H1 (cell line): Measurements from ENCODE around the gene KNCN. TPM values are rescaled to one million over a fixed set of nuclear protein-coding genes. Genes with fewer than 3 reads are reported as not detected.

Source experiments
- CTCF ChIA-PET: fragments of 300-600 bp; sonication (Branson Sonifier 250); formaldehyde crosslinking; loops from one replicate; lab custom pipeline; 2021; ENCODE audit not compliant: partially characterized antibody; lab: Charles Lee
- POLR2A ChIA-PET: fragments of 300-600 bp; sonication (Branson Sonifier 250); formaldehyde crosslinking; loops from one replicate; lab custom pipeline; 2021; ENCODE audit warnings: inconsistent platforms; ENCODE audit not compliant: partially characterized antibody; lab: Charles Lee
- DNase-seq, 2 experiments: peaks; one replicate each; pipeline versions ENCODE4 v3.0.0 to v3.0.0-alpha.2; 2010 to 2022; ENCODE audit warnings: low spot score in 2 of 2, low read depth in 1 of 2, mixed read lengths in 1 of 2
- FAIRE-seq: peaks from 2 replicates; lab custom pipeline; 2011; peaks lifted over from hg19 to GRCh38; lab: Jason Lieb, UNC
- H2AFZ ChIP-seq: 2 replicates; pipeline ENCODE4 v1.8.1; 2012; ENCODE audit warnings: low read length, inconsistent platforms
- H2AK5ac ChIP-seq: 2 replicates; pipeline ENCODE4 v1.6.1; 2013; ENCODE audit warnings: low read depth, low read length
- H2BK120ac ChIP-seq: replicated peaks from 2 replicates; pipeline ENCODE3; 2013; ENCODE audit warnings: low read depth, low read length, inconsistent platforms
- H2BK12ac ChIP-seq: 2 replicates; pipeline ENCODE4 v1.6.1; 2013; ENCODE audit warnings: low read depth, low read length
- H2BK15ac ChIP-seq: 2 replicates; pipeline ENCODE4 v1.6.1; 2013; ENCODE audit warnings: low read length
- H2BK20ac ChIP-seq: 2 replicates; pipeline ENCODE4 v1.6.1; 2013; ENCODE audit warnings: low read length
- H2BK5ac ChIP-seq: 2 replicates; pipeline ENCODE4 v1.6.1; 2013; ENCODE audit warnings: low read depth, low read length
- H3K14ac ChIP-seq: 2 replicates; pipeline ENCODE4 v1.6.1; 2013; ENCODE audit warnings: inconsistent platforms; ENCODE audit not compliant: insufficient read length
- H3K18ac ChIP-seq: 2 replicates; pipeline ENCODE4 v1.6.1; 2013; ENCODE audit warnings: low read length; ENCODE audit errors: extremely low read depth
- H3K23ac ChIP-seq: 2 replicates; pipeline ENCODE4 v1.6.1; 2013; ENCODE audit warnings: inconsistent platforms; ENCODE audit not compliant: insufficient read length
- H3K23me2 ChIP-seq: 2 replicates; pipeline ENCODE4 v1.6.1; 2013; ENCODE audit warnings: low read depth, low read length
- H3K27ac ChIP-seq: 2 replicates; pipeline ENCODE4 v1.6.1; 2011; ENCODE audit warnings: low read depth, low read length, inconsistent platforms
- H3K27me3 ChIP-seq, 4 experiments: replicated peaks in 1 of 4; 1 replicate in 1 of 4; 2 replicates in 3 of 4; pipeline versions ENCODE4 v1.6.1 to v1.8.1; 2011 to 2013; ENCODE audit warnings: low read length in 3 of 4, mild to moderate bottlenecking in 3 of 4, inconsistent platforms in 2 of 4, mixed read lengths in 2 of 4, moderate library complexity in 1 of 4; ENCODE audit not compliant: control insufficient read depth in 3 of 4, insufficient read depth in 3 of 4; ENCODE audit errors: extremely low read depth in 1 of 4
- H3K36me3 ChIP-seq, 4 experiments: 2 replicates each; pipeline versions ENCODE4 v1.6.1 to v1.8.1; 2011 to 2013; ENCODE audit warnings: mild to moderate bottlenecking in 4 of 4, low read length in 3 of 4, moderate library complexity in 2 of 4, control low read depth in 1 of 4, inconsistent platforms in 1 of 4; ENCODE audit not compliant: insufficient read depth in 4 of 4, control insufficient read depth in 2 of 4
- H3K4ac ChIP-seq: replicated peaks from 2 replicates; pipeline ENCODE3; 2013; ENCODE audit warnings: low read length, low read depth, mixed read lengths, inconsistent platforms; ENCODE audit not compliant: insufficient read length
- H3K4me1 ChIP-seq, 4 experiments: replicated peaks in 1 of 4; 1 replicate in 1 of 4; 2 replicates in 3 of 4; pipeline versions ENCODE4 v1.6.1 to v1.8.1; 2011 to 2013; ENCODE audit warnings: low read length in 3 of 4, inconsistent platforms in 2 of 4, mixed read lengths in 1 of 4; ENCODE audit not compliant: insufficient read depth in 4 of 4, control insufficient read depth in 3 of 4
- H3K4me2 ChIP-seq, 2 experiments: 2 replicates each; pipeline versions ENCODE4 v1.6.1 to v1.8.1; 2011 to 2013; ENCODE audit warnings: low read depth in 2 of 2, low read length in 2 of 2, control low read depth in 1 of 2, inconsistent platforms in 1 of 2, mild to moderate bottlenecking in 1 of 2; ENCODE audit not compliant: insufficient read depth in 1 of 2
- H3K4me3 ChIP-seq, 4 experiments: fragments of 200-600, 300-600 bp in 1 of 4; sonication (generic), shearing (Covaris generic), sonication (Bioruptor Twin) in 1 of 4; 2 replicates each; pipeline versions ENCODE4 v1.5.1 to v1.8.1; 2011 to 2016; ENCODE audit warnings: low read length in 4 of 4, low read depth in 3 of 4, control low read depth in 2 of 4, inconsistent platforms in 2 of 4, mild to moderate bottlenecking in 2 of 4, mixed read lengths in 1 of 4, moderate library complexity in 1 of 4; ENCODE audit not compliant: insufficient read depth in 2 of 4; ENCODE audit errors: extremely low read depth in 1 of 4
- H3K56ac ChIP-seq: replicated peaks from 2 replicates; pipeline ENCODE3; 2013; ENCODE audit warnings: low read depth, mild to moderate bottlenecking, mixed read lengths, low read length, inconsistent platforms; ENCODE audit not compliant: insufficient read length
- H3K79me1 ChIP-seq: 2 replicates; pipeline ENCODE4 v1.6.1; 2013; ENCODE audit warnings: low read depth, low read length, control low read depth
- H3K79me2 ChIP-seq, 2 experiments: 2 replicates each; pipeline versions ENCODE4 v1.6.1 to v1.8.1; 2012 to 2013; ENCODE audit warnings: low read length in 2 of 2, mild to moderate bottlenecking in 2 of 2, inconsistent platforms in 1 of 2; ENCODE audit not compliant: insufficient read depth in 2 of 2, control insufficient read depth in 1 of 2
- H3K9ac ChIP-seq, 4 experiments: replicated peaks in 1 of 4; 1 replicate in 1 of 4; 2 replicates in 3 of 4; pipeline versions ENCODE4 v1.6.1 to v1.8.1; 2011 to 2013; ENCODE audit warnings: low read depth in 3 of 4, low read length in 3 of 4, control low read depth in 2 of 4, mild to moderate bottlenecking in 2 of 4, moderate library complexity in 2 of 4, inconsistent platforms in 1 of 4; ENCODE audit errors: extremely low read depth in 1 of 4
- H3K9me3 ChIP-seq, 2 experiments: 2 replicates each; pipeline versions ENCODE4 v1.6.1 to v1.8.1; 2012 to 2013; ENCODE audit warnings: mild to moderate bottlenecking in 2 of 2, moderate library complexity in 2 of 2, control low read depth in 1 of 2, inconsistent platforms in 1 of 2, low read depth in 1 of 2, low read length in 1 of 2, mixed read lengths in 1 of 2; ENCODE audit not compliant: insufficient read depth in 2 of 2
- H4K20me1 ChIP-seq, 2 experiments: replicated peaks in 1 of 2; 2 replicates each; pipeline versions ENCODE3 to v1.8.1; 2011 to 2013; ENCODE audit warnings: inconsistent platforms in 2 of 2, low read length in 2 of 2, mild to moderate bottlenecking in 1 of 2; ENCODE audit not compliant: insufficient read depth in 2 of 2, control insufficient read depth in 1 of 2
- H4K5ac ChIP-seq: 2 replicates; pipeline ENCODE4 v1.6.1; 2013; ENCODE audit warnings: low read length, low read depth, mixed read lengths, inconsistent platforms; ENCODE audit not compliant: insufficient read length
- H4K8ac ChIP-seq: 2 replicates; pipeline ENCODE4 v1.8.0; 2013; ENCODE audit warnings: mild to moderate bottlenecking, moderate library complexity, low read length, inconsistent platforms; ENCODE audit not compliant: insufficient read depth; ENCODE audit errors: extremely low read depth
- H4K91ac ChIP-seq: replicated peaks from 2 replicates; pipeline ENCODE3; 2013; ENCODE audit warnings: low read length, mixed read lengths, inconsistent platforms; ENCODE audit not compliant: insufficient read length
- RNF2 ChIP-seq: fragments of 200-900, 300-1000 bp; sonication (generic); IDR thresholded peaks from 2 replicates; pipeline ENCODE4 v1.7.1; 2016; ENCODE audit warnings: borderline replicate concordance, low read depth, mild to moderate bottlenecking, antibody characterized with exemption, low read length; ENCODE audit not compliant: poor library complexity, severe bottlenecking; ENCODE audit errors: missing control alignments
- WGBS, 2 experiments: shearing (Covaris generic) in 1 of 2; methylation state at CpG; one replicate each; pipeline versions ENCODE4 v1.1.6 to v1.1.7; 2013 to 2015; ENCODE audit warnings: low lambda C conversion rate in 2 of 2, mixed read lengths in 2 of 2, inconsistent platforms in 1 of 2, low coverage in 1 of 2, missing lambda C conversion rate in 1 of 2; ENCODE audit not compliant: insufficient replicate concordance in 2 of 2, insufficient coverage in 1 of 2, insufficient read length in 1 of 2; ENCODE audit errors: extremely low coverage in 1 of 2, missing lambda C conversion rate in 1 of 2; 5-methylcytosine and 5-hydroxymethylcytosine counted together
- polyA plus RNA-seq, 7 experiments: library from polyadenylated mRNA; depleted of rRNA in 3 of 7; stranded (reverse) in 5 of 7; unstranded in 2 of 7; fragments of >200 nt in 5 of 7; fragments of 200-250 nt in 2 of 7; gene quantifications; 1 replicate in 5 of 7; 2 replicates in 1 of 7; 4 replicates in 1 of 7; pipeline versions ENCODE4 v1.2.1 to v1.2.3, GENCODE V29; 2011 to 2013; ENCODE audit warnings: missing spikeins in 2 of 7, mixed read lengths in 2 of 7
- total RNA-seq: library from RNA; stranded (reverse); fragmentation: NEBNext Ultra II Directional; extraction: Animal tissue kit (Norgen Biotek cat#: 25700); gene quantifications from 2 replicates; pipeline ENCODE4 v1.2.1, GENCODE V29; 2021

Gene KNCN
- total and polyA plus RNA-seq, 2 of the 8 experiments (the other 6 are each of a cell fraction or from before 2014, with no cell fraction given): not detected

GRCh38 chr1:46592823-46593222 is 41.4 kb upstream of the KNCN start:
- Histone ChIP-seq H3K23me2 (no peaks in the 10 kb centered on the region), H3K4me2 (no peak overlapping the region), H2BK12ac (no peak overlapping the region), H3K18ac (no peak overlapping the region), H2AK5ac (no peak overlapping the region), H4K91ac (no peak overlapping the region), H3K79me1 (no peaks in the 10 kb centered on the region; the same call in 1 of the 2 replicates), H3K9ac (no peak overlapping the region), H4K8ac (no peak overlapping the region), H3K36me3 (no peaks in the 10 kb centered on the region; a peak in 2 of 8 replicates), H3K14ac (no peak overlapping the region), H2AFZ (no peak overlapping the region), H2BK15ac (no peak overlapping the region), H4K5ac (no peak overlapping the region), H3K4me1 (no peaks in the 10 kb centered on the region; a peak in 1 of 7 replicates), H3K27me3 (no peaks in the 10 kb centered on the region), H2BK120ac (no peak overlapping the region), H3K9me3 (no peaks in the 10 kb centered on the region), H2BK5ac (no peak overlapping the region), H3K56ac (no peak overlapping the region), H3K79me2 (no peaks in the 10 kb centered on the region), H3K23ac (no peak overlapping the region), H3K27ac (no peak overlapping the region), H2BK20ac (no peak overlapping the region), H3K4me3 (no peak overlapping the region), H3K4ac (no peak overlapping the region), H4K20me1 (no peaks in the 10 kb centered on the region)
- 85 to 100% methylated on average over 1 to 4 of the region's 4 CpGs for whole genome bisulfite sequencing, 2 experiments
- ChIA-PET CTCF (interaction anchor here (0.7 kb wide), 1 partner anchor 11 kb away, joined by 3 read pairs; the partner anchor contains the start of gene MKNK1), POLR2A (no interaction called here)
- FAIRE-seq (no peak), DNase-seq (no peak)
- no peak for TF ChIP-seq RNF2
